Naive thymus-derived CD4-positive, alpha-beta T cell (primary cell): ENCODE results near the gene GPR78. TPM values are rescaled to one million over a fixed set of nuclear protein-coding genes. Genes with fewer than 3 reads are reported as not detected.

Experiments
- ATAC-seq: fragments of 150-1000 bp; cut with Tn5 transposase; 2 replicates; pipeline ENCODE4 v1.10.0; 2021; ENCODE audit warnings: mild to moderate bottlenecking, moderate library complexity
- CTCF ChIA-PET: fragments of 350-600 bp; sonication (Branson Sonifier 250); formaldehyde crosslinking; loops from one replicate; lab custom pipeline; 2021; ENCODE audit warnings: antibody characterized with exemption; lab: Charles Lee
- POLR2A ChIA-PET: fragments of 350-600 bp; sonication (Branson Sonifier 250); formaldehyde crosslinking; loops from one replicate; lab custom pipeline; 2021; ENCODE audit warnings: antibody characterized with exemption, inconsistent platforms; lab: Charles Lee
- DNase-seq, 9 donors: peaks; one replicate each; pipeline versions ENCODE4 v3.0.0 to v3.0.0-alpha.2; 2020 to 2022; ENCODE audit warnings: mixed read lengths in 1 of 9
- H3K27ac ChIP-seq: one replicate; pipeline ENCODE4 v1.7.0; 2013; ENCODE audit warnings: mild to moderate bottlenecking, low read depth, low read length, moderate library complexity
- H3K27me3 ChIP-seq, 2 donors: one replicate each; pipeline ENCODE4 v1.7.0; 2013; ENCODE audit warnings: low read length in 2 of 2, mild to moderate bottlenecking in 2 of 2, moderate library complexity in 2 of 2; ENCODE audit not compliant: control insufficient read depth in 2 of 2, insufficient read depth in 2 of 2
- H3K36me3 ChIP-seq, 3 experiments: 1 replicate in 2 of 3; 2 replicates in 1 of 3; pipeline ENCODE4 v1.7.0; 2013; ENCODE audit warnings: low read length in 3 of 3, mild to moderate bottlenecking in 3 of 3, moderate library complexity in 1 of 3; ENCODE audit not compliant: insufficient read depth in 3 of 3, control insufficient read depth in 2 of 3
- H3K4me1 ChIP-seq, 2 donors: one replicate each; pipeline ENCODE4 v1.7.0; 2013; ENCODE audit warnings: low read length in 2 of 2, mild to moderate bottlenecking in 2 of 2, moderate library complexity in 1 of 2; ENCODE audit not compliant: control insufficient read depth in 2 of 2, insufficient read depth in 2 of 2
- H3K4me3 ChIP-seq: 2 replicates; pipeline ENCODE4 v1.7.0; 2013; ENCODE audit warnings: mild to moderate bottlenecking, low read length
- H3K9me3 ChIP-seq, 3 experiments: 1 replicate in 2 of 3; 2 replicates in 1 of 3; pipeline ENCODE4 v1.7.0; 2013; ENCODE audit warnings: low read length in 3 of 3; ENCODE audit not compliant: control insufficient read depth in 2 of 3
- H3K27ac Mint-ChIP-seq, 9 donors: one replicate each; pipeline ENCODE4 v1.8.0; 2020 to 2022; ENCODE audit warnings: mixed read lengths in 9 of 9, mild to moderate bottlenecking in 8 of 9, moderate library complexity in 5 of 9, inconsistent platforms in 2 of 9
- H3K27me3 Mint-ChIP-seq, 5 donors: one replicate each; pipeline ENCODE4 v1.8.0; 2021 to 2022; ENCODE audit warnings: mixed read lengths in 5 of 5, mild to moderate bottlenecking in 1 of 5
- H3K36me3 Mint-ChIP-seq, 5 donors: one replicate each; pipeline ENCODE4 v1.8.0; 2020 to 2022; ENCODE audit warnings: mixed read lengths in 5 of 5, mild to moderate bottlenecking in 3 of 5, inconsistent platforms in 1 of 5
- H3K4me1 Mint-ChIP-seq, 7 donors: one replicate each; pipeline ENCODE4 v1.8.0; 2020 to 2022; ENCODE audit warnings: mixed read lengths in 7 of 7, mild to moderate bottlenecking in 3 of 7, inconsistent platforms in 1 of 7
- H3K4me3 Mint-ChIP-seq, 10 donors: one replicate each; pipeline ENCODE4 v1.8.0; 2020 to 2022; ENCODE audit warnings: mild to moderate bottlenecking in 10 of 10, mixed read lengths in 10 of 10, moderate library complexity in 6 of 10, inconsistent platforms in 2 of 10
- H3K9me3 Mint-ChIP-seq, 11 donors: one replicate each; pipeline ENCODE4 v1.8.0; 2020 to 2022; ENCODE audit warnings: mixed read lengths in 11 of 11, mild to moderate bottlenecking in 4 of 11, inconsistent platforms in 1 of 11, moderate library complexity in 1 of 11
- intact Hi-C, 2 donors: fragments of 100-400 bp; cut with micrococcal nuclease; formaldehyde crosslinking; loops; one replicate each; pipeline ENCODE4 v1.15.1; 2023
- polyA plus RNA-seq, 2 donors: library from polyadenylated mRNA; unstranded; fragments of 300-500 nt; fragmentation: Illumina TruSeq; gene quantifications; one replicate each; pipeline ENCODE4 v1.2.3, GENCODE V29; 2021
- total RNA-seq, 6 experiments: library from RNA in 5 of 6; stranded (reverse) in 5 of 6; gene quantifications; 1 replicate in 5 of 6; 2 replicates in 1 of 6; pipeline ENCODE4 v1.2.3 and lab custom pipeline; 2021 to 2026

Gene GPR78
- total and polyA plus RNA-seq, 7 experiments from 2014 or later: not detected

- no peak overlapping the region for H3K4me3 ChIP-seq
- peak in 1 of 9 donors; percentile 5 for DNase-seq
- intact Hi-C loops: no loop called here
- no peaks in the 10 kb centered on the region for H3K36me3 ChIP-seq
- H3K9me3 Mint-ChIP-seq: no peaks in the 10 kb centered on the region
- H3K27me3 Mint-ChIP-seq: peaks cover 0 to 13% (median 6%) of the 10 kb centered on the region in 5 donors
- ChIA-PET POLR2A (no interaction called here), CTCF (no interaction called here)
- peaks cover 0 to 6% (median 0%) of the 10 kb centered on the region in 7 donors for H3K4me1 Mint-ChIP-seq
- H3K27ac Mint-ChIP-seq: no peak overlapping the region
- H3K4me3 Mint-ChIP-seq: no peak overlapping the region
- H3K36me3 Mint-ChIP-seq: no peaks in the 10 kb centered on the region
- no peaks in the 10 kb centered on the region for H3K27me3 ChIP-seq
- H3K4me1 ChIP-seq: no peaks in the 10 kb centered on the region
- no peak for ATAC-seq
- H3K9me3 ChIP-seq: no peaks in the 10 kb centered on the region
- H3K27ac ChIP-seq: no peak overlapping the region
Measured at GRCh38 chr4:8613421-8614364, 33.5 kb downstream of the GPR78 start.

GRCh38 chr4:8614365-8615193 lies 34.4 kb downstream of the GPR78 start:
- ChIA-PET POLR2A (no interaction called here), CTCF (no interaction called here)
- no peak overlapping the region for H3K27ac Mint-ChIP-seq
- H3K27me3 Mint-ChIP-seq: peaks cover 0 to 5% (median 3%) of the 10 kb centered on the region in 5 donors
- Histone ChIP-seq H3K36me3 (no peaks in the 10 kb centered on the region), H3K27ac (no peak overlapping the region), H3K4me1 (no peaks in the 10 kb centered on the region), H3K4me3 (no peak overlapping the region), H3K9me3 (no peaks in the 10 kb centered on the region), H3K27me3 (no peaks in the 10 kb centered on the region)
- no peak overlapping the region for H3K4me3 Mint-ChIP-seq
- no peaks in the 10 kb centered on the region for H3K36me3 Mint-ChIP-seq
- ATAC-seq: no peak
- intact Hi-C loops: no loop called here
- peak in 1 of 9 donors; percentile 4 for DNase-seq
- no peaks in the 10 kb centered on the region for H3K9me3 Mint-ChIP-seq
- H3K4me1 Mint-ChIP-seq: no peaks in the 10 kb centered on the region

GRCh38 chr4:8615366-8615765 lies 35.2 kb downstream of the GPR78 start:
- no peaks in the 10 kb centered on the region for H3K36me3 ChIP-seq
- no peak overlapping the region for H3K4me3 ChIP-seq
- H3K9me3 ChIP-seq: no peaks in the 10 kb centered on the region
- no peaks in the 10 kb centered on the region for H3K36me3 Mint-ChIP-seq
- H3K27ac Mint-ChIP-seq: no peak overlapping the region
- no peaks in the 10 kb centered on the region for H3K27me3 ChIP-seq
- ATAC-seq: no peak
- H3K4me1 Mint-ChIP-seq: no peaks in the 10 kb centered on the region
- ChIA-PET CTCF (no interaction called here), POLR2A (no interaction called here)
- peaks cover 0 to 5% (median 3%) of the 10 kb centered on the region in 5 donors for H3K27me3 Mint-ChIP-seq
- H3K27ac ChIP-seq: no peak overlapping the region
- no peaks in the 10 kb centered on the region for H3K9me3 Mint-ChIP-seq
- no peaks in the 10 kb centered on the region for H3K4me1 ChIP-seq
- intact Hi-C loops: no loop called here
- DNase-seq: peak in 1 of 9 donors; percentile 2
- no peak overlapping the region for H3K4me3 Mint-ChIP-seq

- POLR2A ChIA-PET: no interaction called here
- no peaks in the 10 kb centered on the region for H3K9me3 Mint-ChIP-seq
Measured at GRCh38 chr4:8615921-8616787, 36.0 kb downstream of the GPR78 start.

GRCh38 chr4:8616831-8617230 lies 36.6 kb downstream of the GPR78 start:
- Mint-ChIP-seq H3K27ac (no peak overlapping the region), H3K36me3 (no peaks in the 10 kb centered on the region), H3K4me1 (no peaks in the 10 kb centered on the region), H3K9me3 (no peaks in the 10 kb centered on the region), H3K27me3 (peaks cover 0 to 2% (median 0%) of the 10 kb centered on the region in 5 donors), H3K4me3 (no peak overlapping the region)
- Histone ChIP-seq H3K4me1 (no peaks in the 10 kb centered on the region), H3K9me3 (no peaks in the 10 kb centered on the region), H3K27ac (no peak overlapping the region), H3K4me3 (no peak overlapping the region), H3K27me3 (no peaks in the 10 kb centered on the region), H3K36me3 (no peaks in the 10 kb centered on the region)
- no peak for DNase-seq
- no peak for ATAC-seq
- intact Hi-C loops: no loop called here
- ChIA-PET CTCF (interaction anchor here (1.2 kb wide), 1 partner anchor 10 kb away, joined by 3 read pairs; no protein-coding TSS in a partner anchor), POLR2A (no interaction called here)

More at GRCh38 chr4:8615921-8616787, 36.0 kb downstream of the GPR78 start:
- Mint-ChIP-seq H3K4me1 (no peaks in the 10 kb centered on the region), H3K27ac (peak overlapping the region in 1 of 9 donors; percentile 59), H3K4me3 (no peak overlapping the region), H3K27me3 (peaks cover 0 to 5% (median 0%) of the 10 kb centered on the region in 5 donors), H3K36me3 (no peaks in the 10 kb centered on the region)
- ATAC-seq (no peak), DNase-seq (peak in 1 of 9 donors; percentile 2)
- Histone ChIP-seq H3K9me3 (no peaks in the 10 kb centered on the region), H3K4me1 (no peaks in the 10 kb centered on the region), H3K36me3 (no peaks in the 10 kb centered on the region), H3K27ac (no peak overlapping the region), H3K4me3 (no peak overlapping the region), H3K27me3 (no peaks in the 10 kb centered on the region)
- intact Hi-C loops: no loop called here
- CTCF ChIA-PET: interaction anchor here (1.2 kb wide), 1 partner anchor 9 kb away, joined by 3 read pairs; no protein-coding TSS in a partner anchor

- no peaks in the 10 kb centered on the region for H3K36me3 Mint-ChIP-seq
- Histone ChIP-seq H3K27ac (no peak overlapping the region), H3K36me3 (no peaks in the 10 kb centered on the region), H3K27me3 (no peaks in the 10 kb centered on the region), H3K9me3 (no peaks in the 10 kb centered on the region), H3K4me3 (no peak overlapping the region), H3K4me1 (no peaks in the 10 kb centered on the region)
- no peaks in the 10 kb centered on the region for H3K9me3 Mint-ChIP-seq
- no peaks in the 10 kb centered on the region for H3K4me1 Mint-ChIP-seq
- H3K27ac Mint-ChIP-seq: no peak overlapping the region
- H3K4me3 Mint-ChIP-seq: no peak overlapping the region
- CTCF ChIA-PET: no interaction called here
- ATAC-seq: no peak
- no peak for DNase-seq
- POLR2A ChIA-PET: no interaction called here
- intact Hi-C loops: no loop called here
- no peaks in the 10 kb centered on the region for H3K27me3 Mint-ChIP-seq
Measured at GRCh38 chr4:8617486-8618040, 37.4 kb downstream of the GPR78 start.
